ENCODE measurements around the gene CBLB.

CBLB gene

DNA sequence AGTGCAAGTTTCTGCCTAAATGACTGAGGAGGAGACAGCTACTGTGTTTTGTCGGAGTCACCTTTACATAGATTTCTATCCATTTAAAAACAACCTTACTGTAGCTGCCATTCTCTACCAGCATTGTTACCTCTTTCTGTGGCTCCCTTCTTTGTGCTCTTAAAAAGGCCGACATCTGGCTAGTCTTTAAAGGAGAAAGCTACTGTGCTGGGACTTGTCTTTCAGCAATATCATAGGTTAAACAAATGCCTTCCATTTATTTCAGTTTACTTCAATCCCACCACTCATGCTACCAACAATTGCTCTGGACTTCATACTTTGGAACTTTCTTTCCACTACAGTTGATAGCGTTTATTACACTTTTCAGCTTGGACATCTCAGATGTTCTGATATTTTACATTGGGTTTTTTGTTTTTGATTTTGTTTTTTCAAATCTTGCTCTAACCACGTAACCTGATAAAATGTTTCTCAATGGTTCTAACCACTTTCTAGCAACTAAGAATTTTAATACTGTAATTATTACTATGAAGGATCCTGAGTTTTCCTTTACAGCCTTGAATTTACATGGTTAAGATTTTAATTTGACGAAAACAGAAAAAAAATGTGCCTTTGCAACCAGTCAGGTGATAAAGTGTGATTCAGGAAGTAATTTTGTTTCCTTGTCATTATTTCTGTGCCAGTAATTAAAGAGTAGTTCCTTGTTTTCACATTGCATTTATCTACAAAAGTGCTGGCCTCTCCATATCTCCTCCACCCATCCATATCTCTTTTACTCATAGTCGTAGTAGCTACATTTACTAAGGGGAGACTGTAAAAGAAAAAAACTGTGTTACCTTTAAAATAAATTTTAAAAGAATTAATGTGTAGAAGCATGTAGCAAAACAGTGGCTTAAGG lies 1.3 kb upstream of the CBLB start:
- DNase-seq, result no peak

DNA sequence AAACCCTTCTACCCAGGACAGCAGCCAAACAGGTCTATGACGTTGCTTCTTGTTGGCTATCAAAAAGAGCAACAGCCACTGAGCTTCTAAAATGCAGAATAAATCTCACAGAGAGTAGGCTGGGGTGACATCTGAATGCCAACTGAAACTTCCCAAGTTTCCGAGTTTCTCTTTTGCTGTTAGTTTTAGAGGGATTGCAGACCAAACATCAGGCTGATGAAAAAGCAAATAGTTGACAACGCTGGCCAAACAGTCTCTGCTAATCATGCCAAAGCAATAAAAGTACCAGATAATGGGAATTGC lies 670 bp upstream of the CBLB start:
- DNase-seq, result no peak

DNA sequence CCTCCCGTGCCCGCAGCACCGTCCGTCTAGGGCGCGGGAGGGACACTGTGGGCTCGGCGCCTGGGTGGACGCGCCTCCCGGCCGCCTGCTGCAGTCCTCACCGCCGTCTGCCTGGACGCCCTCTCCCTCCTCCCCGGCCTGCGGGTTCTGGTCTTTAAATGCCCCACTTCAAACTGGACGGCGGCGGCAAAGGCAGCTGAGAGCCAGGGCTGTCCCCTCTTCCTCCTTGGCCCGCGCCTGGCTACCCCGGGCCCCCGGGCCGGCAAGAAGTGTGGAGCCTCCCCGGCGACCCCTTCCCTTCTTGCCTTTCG lies 426 bp downstream of the CBLB start:
- peak in 1 of 2 donors; percentile 20 for DNase-seq

DNA sequence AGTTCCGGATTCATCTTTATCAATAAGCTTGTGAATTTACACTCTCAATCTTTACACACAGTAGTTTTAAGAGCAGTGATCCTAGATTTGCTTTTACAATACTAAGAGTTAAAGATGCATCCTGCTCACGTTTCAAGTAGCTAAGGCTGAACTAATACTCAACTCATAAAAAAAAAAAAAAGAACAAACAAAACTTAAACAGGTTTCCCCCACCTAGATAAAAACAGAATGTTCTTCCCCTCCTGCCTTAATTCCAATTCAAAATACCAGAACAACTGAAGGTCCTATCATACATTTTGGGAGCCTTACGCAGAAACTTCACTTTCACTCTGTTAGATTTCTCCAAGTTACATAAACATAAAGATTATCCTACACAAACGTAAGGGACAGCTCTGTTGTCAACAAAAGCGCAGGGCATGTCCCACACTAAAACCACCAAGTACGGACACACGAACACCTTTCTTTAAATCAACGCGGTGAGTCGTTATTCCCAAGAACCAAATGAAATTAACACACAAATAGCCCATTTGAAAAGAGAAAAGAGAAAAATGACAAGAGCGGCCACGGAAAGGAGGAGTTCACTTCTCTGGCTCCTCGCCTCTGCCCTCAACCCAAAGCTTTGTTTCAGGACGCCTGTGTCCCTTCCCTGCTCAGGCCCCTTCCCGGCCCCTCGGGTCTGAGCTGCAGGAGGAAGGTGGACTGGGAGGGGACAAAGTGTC lies 941 bp downstream of the CBLB start:
- peak in 1 of 2 donors; percentile 27 for DNase-seq

DNA sequence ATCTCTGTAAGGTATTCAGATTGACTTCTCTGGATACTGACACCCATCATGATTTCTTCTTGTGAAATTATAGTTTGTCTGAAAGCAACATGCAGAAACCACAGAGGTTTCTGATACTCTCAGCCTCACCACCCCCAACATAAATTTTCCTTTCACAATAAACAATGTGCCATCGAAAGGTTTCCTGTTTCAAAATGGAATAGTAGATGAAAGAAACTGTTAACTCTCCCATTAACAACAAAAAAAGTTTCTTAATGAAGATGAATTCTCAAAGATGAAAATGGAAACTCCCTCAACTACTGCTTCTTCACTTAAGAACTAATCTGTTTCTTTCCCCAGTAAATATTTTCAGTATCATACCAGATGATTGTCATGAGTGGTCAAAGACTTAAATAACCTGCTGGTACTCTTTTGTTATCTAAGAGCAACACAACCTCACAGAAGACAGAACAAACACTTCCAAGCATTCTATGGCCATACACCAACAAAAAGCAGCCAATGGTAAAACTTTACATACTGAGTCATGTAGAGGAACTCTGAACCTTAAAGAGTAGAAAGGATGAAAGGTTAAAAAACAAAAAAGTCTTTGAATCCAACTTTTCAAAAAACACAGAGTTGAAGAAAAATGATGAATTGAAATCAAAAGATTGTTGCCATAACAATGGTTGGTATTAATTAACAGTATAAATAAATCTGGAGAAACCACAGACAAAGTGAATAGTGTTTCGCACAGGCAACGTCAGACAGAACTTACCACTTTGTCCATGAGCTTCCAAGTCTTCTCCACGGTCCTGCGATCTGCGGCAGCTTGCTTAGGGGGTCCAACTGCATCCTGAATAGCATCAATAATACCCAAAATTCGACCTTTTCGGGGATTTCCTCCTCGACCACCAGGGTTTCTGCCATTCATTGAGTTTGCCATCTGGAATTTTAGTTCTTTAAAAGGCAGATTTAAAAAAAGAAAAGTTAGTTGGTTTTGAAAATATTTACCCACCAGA lies 1.9 kb downstream of the CBLB start:
- DNase-seq, result peak; percentile 15 to 50

DNA sequence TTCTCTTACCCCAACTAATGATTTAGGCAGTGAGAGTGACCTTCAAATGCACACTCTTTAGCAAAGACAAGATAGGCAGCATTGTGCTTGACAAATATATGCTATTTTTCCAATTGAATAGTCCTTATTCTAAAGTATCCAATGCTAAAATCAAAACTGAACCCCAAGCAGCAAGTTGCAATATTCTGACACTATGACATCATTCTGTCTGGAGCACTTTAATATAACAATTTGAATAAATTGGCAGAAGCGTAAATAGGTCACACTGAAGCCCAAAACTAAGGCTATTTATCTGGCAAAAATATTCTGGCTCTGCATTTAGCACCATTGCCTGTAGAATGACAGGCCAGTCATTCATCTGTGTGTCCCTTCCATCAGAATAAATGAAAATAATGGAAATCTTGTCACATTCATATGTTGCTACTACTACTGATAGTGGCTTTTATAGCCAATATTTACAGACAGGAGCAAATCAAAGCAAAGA lies 2.9 kb downstream of the CBLB start:
- DNase-seq, result no peak

DNA sequence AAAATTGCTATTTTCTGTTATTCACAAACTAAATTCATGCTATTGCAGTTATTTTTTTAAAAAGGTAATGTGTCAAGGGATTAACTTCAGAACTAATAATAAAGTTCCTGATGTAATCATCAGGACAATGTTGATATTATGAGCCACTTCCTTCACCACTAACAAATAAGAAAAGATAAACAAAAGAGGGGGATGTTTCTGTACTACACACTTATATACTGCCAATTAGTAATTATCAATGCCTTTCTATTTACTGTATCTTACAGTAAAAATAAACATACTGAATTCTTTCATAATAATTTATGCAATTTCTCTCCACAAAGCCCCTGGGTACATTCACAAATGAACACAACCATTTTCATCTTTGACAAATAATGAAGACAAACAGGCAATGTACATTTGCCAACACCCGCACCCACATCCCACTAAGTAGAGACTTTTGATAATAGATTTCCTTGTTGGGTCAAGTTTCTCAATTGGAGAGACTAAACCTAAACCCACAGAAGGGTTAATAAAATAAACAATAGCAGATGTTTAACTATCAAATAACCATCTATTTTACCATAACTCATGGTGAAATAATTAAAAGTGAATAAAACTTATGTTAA lies 3.7 kb downstream of the CBLB start:
- DNase-seq, result no peak

DNA sequence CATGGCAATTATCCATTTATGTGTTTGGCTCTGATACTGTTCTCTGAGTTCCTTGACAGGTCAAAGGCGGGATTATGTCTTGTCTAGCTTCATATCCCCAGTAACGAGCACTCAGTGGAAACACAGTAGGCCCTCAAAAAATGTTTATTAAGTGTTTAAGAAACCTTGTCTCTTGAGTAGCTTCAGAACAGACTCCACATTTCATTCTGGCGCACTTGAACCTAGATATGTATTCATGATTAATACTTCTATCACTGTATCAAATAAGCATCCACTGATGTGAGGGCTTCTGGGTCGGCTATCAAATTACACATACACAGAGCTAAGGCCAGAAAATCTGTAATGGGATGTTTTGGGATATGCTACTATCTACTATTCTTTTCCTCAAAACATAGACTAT lies 4.6 kb downstream of the CBLB start:
- DNase-seq, result no peak

DNA sequence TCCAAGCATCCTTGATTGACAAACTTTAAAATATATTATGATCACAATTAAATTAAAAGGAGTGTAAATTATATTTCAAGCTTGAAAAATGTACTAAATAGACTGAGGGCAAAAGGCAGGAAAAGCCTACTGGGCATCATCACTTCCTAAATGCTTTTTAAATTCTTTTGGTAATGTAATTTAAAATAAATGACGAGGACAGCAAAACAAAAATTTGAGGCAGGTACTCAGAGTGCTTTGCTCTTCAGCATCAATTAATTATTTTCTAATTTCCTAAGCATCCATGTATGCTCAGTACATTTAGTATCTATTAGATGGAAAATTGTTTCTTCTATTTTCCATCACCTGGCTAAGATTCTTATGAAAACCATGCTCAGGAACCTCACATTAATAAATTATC lies 5.2 kb downstream of the CBLB start:
- no peak for DNase-seq

DNA sequence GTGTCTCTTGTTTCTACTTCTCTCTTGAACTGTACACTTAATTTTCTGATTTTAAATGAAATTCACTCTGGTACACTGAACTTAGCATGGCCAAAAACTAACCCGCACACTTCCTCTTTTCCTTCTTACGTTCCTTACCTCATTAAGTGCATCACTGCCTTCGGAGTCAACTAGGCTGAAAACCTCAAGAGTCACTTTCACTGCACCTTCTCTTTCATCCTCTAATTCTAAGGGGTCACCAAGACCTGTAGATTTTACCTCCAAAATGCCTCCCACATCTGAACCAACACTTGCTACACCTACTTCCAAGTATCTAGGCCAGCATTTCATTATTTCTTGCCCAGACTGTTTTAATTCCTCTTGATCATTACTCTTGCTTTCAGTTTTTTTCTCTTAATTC lies 6.6 kb downstream of the CBLB start:
- peak in 1 of 2 donors; percentile 40 for DNase-seq

DNA sequence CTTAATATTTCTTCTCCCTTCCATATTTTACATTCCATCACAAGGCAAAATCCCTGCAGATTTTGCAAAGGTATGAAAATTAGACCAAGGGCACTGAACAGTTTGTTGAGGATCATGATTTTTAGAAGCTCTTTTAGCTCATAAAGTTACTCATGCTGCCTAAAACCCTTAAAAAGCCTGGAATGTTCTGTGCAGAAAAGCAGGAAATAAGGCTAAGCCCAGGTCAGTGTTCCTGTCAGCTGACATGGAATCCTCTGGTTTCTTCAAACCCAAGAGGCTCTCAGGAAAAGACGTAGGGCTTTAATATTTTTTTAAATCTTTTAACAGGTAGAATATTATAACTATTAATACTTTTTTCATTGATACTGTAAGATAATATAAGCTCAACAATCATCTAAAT lies 8.2 kb downstream of the CBLB start:
- no peak for DNase-seq

DNA sequence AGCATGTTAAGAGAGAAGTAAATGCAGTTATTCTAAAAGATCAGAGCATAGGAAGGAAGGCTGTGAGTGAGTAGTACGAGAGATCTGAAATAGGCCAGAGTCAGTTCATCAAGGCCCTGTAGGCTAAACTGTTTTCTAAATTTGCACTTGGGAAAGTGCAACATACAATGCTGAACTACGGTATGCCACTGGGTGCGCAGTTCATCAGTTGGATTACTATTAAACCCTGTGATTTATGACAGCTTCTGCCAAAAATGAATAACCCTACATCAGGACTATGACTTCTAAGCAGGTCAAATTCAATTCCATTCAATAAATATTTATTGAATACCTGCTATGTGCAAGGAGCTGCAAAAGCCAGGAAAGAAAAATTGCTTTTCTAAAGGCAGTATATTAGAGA lies 10.8 kb downstream of the CBLB start:
- DNase-seq, result no peak

DNA sequence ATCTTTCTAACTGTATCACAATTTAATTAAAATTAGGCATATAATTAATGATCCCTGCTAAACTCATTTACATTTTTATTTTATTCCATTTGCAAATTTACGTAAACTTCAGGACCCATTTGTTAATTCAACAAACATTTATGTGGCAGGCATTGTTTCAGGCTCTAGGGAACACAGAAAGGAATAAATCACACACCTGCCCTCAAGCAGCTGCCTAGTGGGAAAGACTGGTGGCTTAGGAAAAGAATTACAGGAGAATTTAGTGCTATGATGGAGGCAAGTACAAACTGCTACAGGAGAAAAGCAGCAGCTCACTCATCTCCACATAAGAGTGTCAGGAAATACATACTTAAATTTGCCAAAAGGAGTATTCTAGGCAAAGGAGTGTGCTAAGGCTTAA lies 11.2 kb downstream of the CBLB start:
- DNase-seq, result no peak

DNA sequence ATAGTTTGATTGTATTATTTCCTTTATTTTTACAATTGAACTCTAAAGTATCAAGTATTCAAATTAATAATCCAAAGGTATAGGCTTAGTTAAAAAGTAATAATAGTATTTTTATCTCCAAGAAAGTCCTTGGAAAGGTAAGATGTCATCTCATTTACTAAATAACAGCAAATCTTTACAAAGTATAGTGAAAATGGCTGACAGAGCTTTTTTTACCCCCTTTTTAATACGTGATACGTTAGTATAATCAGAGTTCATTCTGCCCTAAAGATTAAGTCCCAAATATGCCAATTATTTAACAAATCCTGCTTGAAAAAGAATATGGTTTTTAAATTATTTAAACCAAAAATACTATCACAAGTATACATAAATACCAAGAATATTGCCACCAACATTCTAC lies 12.2 kb downstream of the CBLB start:
- DNase-seq, result no peak

DNA sequence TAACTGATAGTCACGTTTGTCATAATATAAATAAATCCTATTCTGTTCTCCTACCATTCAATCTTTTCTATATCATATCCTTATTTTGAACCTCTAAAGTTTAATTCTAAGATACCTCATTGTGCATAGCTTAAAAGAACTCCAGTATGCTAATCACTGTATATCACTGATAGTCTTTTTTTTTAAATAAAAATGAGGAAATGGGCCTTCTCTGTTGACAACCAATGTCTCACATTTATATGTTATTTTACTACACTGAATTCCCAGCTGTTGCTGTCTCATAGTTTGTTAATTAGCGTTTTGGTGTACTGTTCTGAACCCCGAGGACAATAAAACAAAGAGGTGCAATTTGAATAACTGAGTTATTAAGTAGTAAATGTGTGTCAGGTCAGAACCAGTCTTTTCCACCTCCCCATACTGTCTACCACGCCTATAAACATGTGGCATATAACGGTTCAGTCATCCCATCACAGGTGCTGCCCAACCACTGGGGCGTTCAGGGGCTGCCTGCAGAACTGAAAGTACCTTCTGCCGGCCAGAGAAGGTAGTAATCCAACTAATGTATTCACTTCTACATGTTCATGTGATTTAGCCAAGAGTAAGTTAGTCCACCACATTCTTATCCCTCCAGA lies 14.9 kb downstream of the CBLB start:
- DNase-seq, result peak in 1 of 2 donors; percentile 72

DNA sequence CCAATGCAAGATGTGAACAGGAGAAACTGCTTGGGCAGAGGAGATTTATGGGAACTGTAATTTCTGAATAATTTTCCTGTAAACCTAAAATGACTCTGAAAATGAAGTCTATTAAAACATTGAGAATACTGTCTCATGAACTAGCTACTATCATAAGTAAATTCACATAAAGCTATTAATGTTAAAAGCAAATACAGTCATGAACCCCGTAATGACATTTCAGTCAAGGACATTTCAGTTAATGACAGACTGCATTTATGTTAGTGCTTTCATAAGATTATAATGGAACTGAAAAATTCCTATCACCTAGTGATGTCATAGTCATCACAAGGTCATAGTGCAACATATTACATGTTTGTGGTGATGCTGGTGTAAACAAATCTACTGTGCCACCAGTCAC lies 17.2 kb downstream of the CBLB start:
- DNase-seq, result no peak

DNA sequence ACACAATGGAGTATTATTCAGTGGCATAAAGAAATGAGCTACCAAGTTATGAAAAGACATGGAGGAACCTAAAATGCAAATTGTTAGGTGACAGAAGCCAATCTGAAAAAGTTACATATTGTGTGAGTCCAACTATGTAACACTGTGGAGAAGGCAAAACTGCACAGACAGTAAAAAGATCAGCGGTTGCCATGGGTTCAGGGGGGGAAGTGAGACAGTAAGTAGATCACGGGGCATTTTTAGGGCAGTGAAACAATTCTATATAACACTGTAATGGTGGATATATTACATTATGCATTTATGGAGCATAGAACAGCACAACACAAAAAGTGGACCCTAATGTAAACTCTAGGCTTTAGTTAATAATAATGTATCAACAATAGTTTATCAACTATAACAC lies 17.6 kb downstream of the CBLB start:
- DNase-seq, result no peak

DNA sequence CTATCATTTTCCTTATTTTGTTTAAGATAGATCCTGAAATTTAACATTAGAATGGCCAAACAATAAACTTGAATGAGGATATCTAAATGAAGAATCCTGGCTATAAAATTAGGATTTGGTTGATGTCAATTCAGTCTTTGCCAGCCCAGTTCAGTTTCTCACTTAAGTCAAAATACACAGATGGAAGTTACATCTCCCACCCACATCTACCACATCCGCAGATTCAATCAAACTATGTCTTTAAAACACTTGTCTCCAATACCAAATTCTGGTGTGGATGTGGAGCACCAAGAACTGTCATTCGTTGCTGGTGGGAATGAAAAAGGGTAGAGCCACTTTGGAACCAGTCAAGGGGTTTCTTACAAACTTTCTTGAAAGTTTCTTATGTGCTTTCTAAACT lies 18.2 kb downstream of the CBLB start:
- no peak for DNase-seq

DNA sequence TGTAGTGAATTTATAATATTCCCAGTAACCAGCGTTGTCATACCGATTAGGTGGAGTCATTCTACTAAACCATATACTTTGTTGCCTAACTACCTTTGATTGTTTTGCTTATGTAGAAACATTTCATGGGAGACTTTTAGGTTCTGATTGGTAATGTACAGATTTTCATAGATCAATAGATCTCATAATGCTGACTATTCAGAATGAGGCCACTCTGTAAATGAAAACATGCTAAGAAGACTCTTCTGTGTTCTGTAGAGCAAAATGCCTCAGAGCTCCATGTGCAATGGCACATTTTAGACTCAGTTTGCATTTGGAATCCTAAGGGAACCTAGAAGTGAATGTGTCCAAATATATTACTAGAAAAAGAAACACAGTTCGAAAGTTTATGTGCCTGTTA lies 20.0 kb downstream of the CBLB start:
- DNase-seq, result no peak

DNA sequence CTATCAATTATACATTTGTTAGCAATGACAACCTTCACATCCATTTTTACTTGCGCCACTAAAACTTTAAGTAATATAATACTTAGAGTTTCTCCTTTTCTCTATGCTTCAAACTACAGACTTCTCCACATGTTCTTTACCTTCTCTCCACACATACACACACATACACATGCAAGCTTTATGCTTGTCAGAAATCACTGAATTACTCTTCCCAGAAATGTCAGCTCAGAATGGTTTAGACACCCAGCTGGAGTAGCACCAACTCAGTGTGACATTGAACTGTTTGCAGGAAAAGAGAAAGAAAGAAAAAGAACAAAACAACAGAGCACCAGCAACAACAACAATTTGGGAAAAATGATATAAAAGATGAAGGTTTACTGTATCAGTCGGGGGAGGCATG lies 20.9 kb downstream of the CBLB start:
- DNase-seq, result no peak

DNA sequence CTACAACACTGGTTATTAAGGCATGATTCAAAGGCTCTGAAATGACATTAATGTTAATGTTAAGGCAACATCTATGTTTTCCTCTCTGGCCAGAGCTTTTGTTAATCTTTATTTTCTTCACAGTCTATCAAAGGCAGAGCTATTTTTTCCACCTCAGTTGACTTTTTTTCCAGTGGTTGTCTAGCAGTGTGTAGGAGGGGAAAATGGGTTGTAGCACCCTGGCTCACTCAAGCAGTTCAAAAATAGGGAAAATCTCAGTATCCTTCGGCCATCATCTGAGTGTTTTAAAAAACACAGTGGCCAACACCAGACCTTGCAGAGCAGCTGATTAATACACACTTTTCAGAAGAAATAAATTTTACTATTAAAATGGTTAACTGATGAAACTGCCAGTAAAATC lies 21.4 kb downstream of the CBLB start:
- DNase-seq, result no peak

DNA sequence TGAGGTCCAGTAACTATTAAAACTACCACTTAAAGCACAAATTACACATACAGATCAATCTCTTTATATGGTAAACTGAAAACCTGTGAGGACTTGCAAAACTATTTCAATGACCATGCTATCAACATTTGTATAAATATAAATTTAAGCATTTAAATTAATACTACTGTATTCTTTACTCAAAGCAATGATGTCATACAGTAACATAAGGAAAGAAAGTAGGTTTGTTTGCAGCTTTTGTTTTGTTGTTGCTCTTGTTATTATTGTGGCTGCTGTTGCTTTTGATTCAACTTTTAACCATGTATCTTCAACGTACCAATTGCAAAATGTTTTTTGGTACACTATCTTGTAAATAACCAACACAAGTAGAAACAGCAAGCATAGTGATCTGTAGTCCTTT lies 22.0 kb downstream of the CBLB start:
- no peak for DNase-seq

DNA sequence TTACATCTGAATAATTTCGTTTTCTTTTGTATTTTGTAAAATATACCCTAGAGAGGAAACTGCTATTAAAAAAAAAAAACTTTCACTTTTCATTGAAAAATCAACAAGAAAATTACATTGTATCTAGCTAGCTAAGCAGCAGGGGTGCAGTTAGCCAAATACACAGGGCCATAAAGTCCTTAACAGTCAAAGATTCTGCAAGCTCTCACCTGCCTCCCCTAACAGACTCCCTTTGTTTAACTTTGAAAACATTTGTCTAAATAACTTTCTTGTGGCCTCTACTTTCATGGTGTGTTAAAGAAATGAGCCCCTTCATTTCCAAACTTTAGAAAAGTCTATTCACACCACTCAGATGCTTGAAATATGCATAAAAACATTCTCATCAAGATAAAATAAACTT lies 23.3 kb downstream of the CBLB start:
- DNase-seq, result no peak

Data from CD4-positive, alpha-beta T cell treated with Interleukin-1 beta for 1 hour (primary cell).